RPMI8226 (cell line): ENCODE measurements around the gene MRPL58.

Experiments used
- DNase-seq: peaks from one replicate; pipeline ENCODE4 v3.0.0-alpha.2; 2015

MRPL58 gene

GRCh38 chr17:75048249-75048878, 35.9 kb downstream of the MRPL58 start:
- DNase-seq = no peak

DNA sequence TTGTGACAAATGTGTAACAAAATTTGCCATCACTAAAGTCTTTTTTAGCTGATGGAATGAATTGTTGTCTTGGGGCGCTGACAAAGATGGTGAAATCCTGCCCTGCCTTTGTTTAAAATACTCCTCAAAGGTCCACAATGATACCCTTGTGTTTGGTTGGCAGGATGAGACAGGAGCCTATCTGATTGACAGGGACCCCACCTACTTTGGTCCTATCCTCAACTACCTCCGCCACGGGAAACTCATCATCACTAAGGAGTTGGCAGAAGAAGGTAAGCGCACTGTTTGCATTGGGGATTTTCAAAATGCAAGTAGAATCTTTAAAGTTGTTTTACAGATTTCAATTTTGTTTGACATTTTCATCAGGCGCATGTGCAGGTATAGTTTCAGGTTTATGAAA, 36.6 kb downstream of the MRPL58 start:
- DNase-seq = no peak

GRCh38 chr17:75049706-75050105, 37.2 kb downstream of the MRPL58 start:
- no peak for DNase-seq

DNA sequence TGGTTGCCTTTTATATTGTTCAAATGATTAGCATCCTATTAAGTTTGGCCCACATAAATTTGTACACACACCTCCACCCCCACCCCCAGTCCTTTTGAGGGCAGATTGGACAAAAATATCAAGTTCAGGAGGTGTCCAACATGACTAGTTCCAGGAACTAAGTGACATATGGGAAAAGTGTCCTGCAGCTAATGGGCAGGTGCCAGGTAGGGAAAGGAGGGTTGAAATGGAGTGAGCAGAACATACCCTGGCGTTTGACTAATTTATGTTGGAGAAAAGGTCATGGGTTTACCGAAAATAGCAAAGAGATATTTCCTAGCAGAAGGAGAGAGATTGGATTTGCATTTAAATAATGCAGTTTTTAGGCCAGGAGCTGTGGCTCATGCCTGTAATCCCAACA, 39.5 kb downstream of the MRPL58 start:
- DNase-seq = no peak

GRCh38 chr17:75059369-75060345, 47.2 kb downstream of the MRPL58 start:
- DNase-seq = peak; percentile 29

DNA sequence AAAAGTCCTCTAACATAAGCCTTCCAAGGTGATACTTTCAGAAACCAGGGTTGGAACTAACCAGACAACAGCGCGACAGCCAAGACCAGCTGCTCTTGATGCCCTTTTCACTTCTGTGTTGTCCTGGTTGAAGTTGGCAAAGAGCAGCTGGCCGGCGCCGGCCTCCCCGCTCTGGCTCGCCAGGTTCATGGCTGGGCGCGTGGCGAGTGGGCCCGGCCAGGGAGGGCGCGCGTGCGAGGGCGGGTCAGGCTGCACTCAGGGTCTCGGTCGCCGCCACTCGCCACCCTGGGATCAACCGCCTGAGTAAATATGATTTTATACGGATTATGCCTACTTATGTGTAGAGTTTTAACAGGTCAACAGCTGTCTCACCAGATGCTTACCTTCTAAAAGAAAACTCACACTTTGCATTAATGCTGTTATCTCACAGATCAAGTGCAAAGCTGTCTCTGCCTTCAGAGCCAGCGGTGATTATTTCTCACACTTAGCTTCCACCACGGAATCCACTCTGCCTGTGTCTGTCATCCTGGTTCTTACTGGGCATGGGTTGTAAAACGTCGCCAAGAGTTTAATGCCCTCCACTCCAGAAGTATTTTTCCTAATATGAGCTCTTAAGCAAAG, 48.1 kb downstream of the MRPL58 start:
- no peak for DNase-seq

DNA sequence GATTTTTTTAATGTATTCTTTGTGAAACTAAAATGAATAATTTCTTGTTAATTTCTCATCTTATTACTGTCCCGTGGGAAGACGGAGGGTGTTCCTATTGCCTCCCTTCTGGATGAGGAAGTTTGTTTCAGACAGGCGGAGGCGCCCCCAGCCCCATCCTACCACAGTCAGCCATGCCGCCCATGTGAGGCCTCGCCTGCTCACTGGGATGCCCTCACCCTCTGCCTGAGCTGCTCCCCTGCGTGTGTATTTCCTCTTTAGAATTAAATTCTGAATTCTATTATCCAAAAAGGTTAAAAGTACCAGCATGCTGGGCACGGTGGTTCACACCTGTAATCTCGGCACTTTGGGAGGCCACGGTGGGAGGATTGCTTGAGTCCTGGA, 48.6 kb downstream of the MRPL58 start:
- no peak for DNase-seq

DNA sequence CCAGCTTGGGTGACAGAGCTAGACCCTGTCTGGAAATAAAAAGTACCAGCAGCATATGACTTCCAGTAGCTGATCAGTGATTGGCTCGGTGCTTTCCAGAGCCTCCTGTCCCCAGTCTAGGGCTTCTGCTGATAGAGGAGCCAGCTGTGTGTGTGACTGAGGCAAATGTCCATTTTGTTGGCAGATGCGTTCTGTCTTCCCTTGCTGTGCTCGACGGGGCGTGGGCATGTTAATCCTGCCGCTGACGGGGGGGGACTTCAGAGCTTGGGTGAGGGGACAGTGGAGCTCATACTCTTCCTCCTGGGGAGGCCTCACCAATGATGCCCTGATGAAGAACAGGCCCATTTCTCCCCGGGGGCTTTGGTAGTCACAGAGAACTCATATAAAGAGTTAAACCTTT, 49.1 kb downstream of the MRPL58 start:
- DNase-seq = no peak

- no peak for DNase-seq
Observed at GRCh38 chr17:75063201-75063600, 50.7 kb downstream of the MRPL58 start.

DNA sequence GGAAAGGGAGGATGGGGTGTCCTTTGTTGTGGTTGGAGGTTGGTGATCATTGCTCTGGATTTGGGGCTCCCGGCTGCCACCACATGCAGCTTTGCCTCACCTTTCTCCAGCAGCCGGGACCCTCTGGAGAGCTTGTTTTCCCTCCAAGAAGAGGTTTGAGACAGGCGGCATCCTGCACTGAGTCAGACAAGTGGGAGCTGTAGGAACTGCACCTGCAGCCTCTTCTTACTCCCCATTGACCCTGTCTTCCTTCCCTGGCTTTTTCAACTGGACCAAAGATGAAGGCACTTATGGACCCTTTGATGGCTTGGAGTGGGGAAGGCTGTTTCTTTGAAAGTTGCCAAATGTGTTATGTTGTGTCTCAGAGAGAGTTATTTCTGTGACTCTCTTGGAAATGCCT, 51.2 kb downstream of the MRPL58 start:
- no peak for DNase-seq

DNA sequence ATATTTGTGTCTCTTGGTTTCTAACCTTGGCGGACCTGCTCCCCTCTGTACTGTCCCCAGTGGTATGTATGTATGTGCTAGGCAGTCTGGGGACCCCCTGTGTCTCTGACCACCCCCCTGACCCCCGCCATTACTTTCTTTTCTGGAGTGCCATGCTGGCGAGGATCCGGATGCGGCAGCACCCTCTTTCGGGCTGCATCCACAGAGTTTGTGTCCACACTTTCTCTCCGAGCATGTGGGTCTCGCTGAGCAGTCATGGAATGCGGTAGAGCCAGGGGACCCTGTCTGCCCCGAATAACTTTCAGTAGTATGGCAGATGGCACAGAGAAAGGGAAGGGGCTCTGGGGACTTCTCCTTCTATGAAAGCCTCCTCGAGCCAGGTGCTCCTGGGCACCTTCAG, 51.6 kb downstream of the MRPL58 start:
- DNase-seq = no peak

GRCh38 chr17:75064460-75064859, 52.0 kb downstream of the MRPL58 start:
- DNase-seq = no peak

- no peak for DNase-seq
Observed at GRCh38 chr17:75064867-75065561, 52.5 kb downstream of the MRPL58 start.

GRCh38 chr17:75065562-75066151, 53.2 kb downstream of the MRPL58 start:
- peak; percentile 87 for DNase-seq

DNA sequence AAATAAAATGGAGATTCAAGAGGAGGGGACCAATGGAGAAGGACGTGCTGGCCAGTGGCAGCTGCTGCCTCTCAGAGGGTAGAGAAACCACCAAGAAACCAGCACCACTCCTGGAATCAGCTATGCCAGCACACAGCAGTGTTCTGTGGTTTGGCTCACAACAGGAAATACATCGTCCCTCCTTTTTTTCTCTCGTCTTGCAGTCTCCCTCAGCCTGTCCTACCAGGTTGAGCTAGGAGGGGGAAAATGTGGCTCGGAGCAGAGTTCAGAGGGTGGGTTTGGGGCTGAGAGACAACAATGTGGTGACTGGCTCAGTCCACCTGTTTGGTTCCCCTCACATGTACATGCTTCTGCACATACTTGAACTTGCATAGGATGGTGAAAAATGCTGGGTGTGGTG, 55.4 kb downstream of the MRPL58 start:
- DNase-seq = peak; percentile 88

- no peak for DNase-seq
Observed at GRCh38 chr17:75068750-75069149, 56.3 kb downstream of the MRPL58 start.

GRCh38 chr17:75069783-75070182, 57.3 kb downstream of the MRPL58 start:
- DNase-seq = peak; percentile 58
